Measurements from ENCODE around the gene HSPB9.

HSPB9 gene, protein sequence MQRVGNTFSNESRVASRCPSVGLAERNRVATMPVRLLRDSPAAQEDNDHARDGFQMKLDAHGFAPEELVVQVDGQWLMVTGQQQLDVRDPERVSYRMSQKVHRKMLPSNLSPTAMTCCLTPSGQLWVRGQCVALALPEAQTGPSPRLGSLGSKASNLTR

DNA sequence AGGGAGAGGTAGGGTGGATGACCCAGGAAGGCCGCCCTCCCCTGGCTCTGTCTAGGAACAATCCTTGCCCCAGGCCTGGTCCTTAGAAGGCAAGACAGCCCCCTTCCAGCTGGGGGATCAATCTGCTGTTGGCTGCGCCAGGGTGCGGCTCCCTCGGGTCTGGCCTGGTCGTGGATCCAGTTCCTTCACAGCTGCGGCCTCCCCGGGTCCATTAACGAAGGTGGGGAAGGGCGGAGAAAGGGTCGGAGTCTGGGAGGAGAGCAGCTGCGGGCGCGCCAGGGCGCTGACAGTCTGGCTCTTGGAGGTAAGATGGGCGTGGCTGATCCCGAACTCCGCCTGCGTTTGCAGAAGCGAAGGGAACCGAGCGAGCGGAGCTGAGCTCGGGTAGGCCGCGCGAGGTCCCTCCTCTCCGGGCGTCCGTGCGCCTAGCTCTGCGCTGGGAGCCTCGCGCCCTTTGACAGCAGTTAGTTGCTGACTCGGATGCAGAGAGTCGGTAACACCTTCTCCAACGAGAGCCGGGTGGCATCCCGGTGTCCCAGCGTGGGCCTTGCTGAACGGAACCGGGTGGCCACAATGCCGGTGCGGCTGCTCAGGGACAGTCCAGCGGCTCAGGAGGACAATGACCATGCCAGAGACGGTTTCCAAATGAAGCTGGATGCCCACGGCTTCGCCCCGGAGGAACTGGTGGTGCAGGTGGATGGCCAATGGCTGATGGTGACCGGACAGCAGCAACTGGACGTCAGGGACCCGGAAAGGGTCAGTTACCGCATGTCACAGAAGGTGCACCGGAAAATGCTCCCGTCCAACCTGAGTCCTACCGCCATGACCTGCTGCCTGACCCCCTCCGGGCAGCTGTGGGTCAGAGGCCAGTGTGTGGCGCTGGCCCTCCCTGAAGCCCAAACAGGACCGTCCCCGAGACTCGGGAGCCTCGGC, at the start of gene HSPB9:
Gene HSPB9, plus strand, starts transcription at position 434 of the 933 bp plus-strand sequence. Its CDS starts 47 bp downstream, at position 481.
- DNase-seq (ENCODE audit: low read depth in 2 of 2): no peak

DNA sequence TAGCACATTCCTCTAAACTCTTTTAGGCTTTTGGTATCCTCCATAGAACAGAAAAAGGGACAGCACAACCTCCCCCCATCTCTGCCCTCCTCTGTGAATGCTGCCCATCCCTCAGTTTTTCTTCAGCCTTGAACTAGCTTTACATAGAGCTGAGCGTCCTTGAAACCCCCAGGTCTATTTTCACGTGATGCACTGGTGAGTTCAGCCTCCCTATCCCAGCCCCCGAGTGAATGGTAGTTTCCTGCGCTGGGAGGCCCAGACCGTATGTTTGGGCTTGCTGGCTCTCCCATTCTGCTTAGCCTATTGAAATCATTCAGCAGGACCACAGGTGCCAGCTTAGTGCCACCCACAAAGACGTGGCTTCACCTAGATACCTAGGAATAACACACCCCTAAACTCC, 46.8 kb upstream of the HSPB9 start:
- DNase-seq (ENCODE audit: low read depth in 2 of 2): no peak

DNA sequence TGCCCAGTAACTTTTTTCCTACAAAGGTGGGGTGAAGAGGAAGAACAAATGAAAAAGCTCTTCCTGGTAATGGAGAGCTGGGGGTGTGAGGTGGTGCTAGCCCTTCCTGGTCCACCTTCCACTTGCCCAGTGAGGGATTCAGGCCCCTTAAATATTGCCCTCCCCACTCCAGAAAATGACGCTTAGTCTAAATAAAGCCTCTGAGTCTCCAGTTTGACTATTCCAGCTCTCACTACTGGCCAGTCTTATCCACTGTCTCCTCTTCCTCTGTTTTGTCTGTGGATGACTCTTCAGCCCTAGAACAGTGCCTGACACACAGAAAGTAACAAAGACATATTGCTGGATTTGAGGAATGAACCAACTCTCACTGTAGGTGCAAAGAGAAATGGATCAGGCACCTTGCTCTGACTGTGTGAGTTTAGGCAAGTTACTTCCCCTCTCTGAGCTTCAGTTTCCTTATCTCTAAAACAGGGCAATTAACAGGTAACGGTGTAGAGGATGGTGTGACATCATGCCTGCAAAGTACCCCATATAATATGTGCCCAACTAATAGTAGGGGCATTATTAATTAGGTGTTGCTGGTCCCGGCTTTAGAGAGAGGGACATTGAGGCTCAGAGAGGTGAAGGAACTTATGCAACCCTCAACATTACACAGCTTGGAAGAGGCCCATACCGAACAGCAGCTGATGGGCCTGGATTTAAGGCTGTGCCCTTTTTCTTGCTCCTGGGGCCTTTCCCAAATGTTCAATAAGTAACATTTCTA, 45.6 kb upstream of the HSPB9 start:
- no peak for DNase-seq (ENCODE audit: low read depth in 2 of 2)

DNA sequence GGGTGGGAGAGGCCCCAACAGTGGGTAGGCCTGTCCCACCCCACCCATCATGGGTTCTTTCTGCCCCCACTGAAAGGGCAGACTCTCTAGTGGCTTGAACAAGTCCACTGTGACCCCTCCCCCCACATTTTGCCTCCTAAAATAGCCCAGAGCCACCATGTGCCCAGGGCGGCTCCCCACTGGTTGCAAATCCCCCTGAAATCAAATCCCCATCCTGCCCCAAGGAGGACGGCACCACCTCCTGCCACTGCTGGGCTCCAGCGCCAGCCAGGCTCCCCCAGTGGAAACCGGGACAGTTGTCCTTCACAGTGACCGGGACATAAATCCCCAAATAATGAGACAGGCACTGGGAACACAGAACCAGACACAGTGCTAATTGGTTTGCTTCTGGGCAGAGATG, 44.8 kb upstream of the HSPB9 start:
- no peak for DNase-seq (ENCODE audit: low read depth in 2 of 2)

DNA sequence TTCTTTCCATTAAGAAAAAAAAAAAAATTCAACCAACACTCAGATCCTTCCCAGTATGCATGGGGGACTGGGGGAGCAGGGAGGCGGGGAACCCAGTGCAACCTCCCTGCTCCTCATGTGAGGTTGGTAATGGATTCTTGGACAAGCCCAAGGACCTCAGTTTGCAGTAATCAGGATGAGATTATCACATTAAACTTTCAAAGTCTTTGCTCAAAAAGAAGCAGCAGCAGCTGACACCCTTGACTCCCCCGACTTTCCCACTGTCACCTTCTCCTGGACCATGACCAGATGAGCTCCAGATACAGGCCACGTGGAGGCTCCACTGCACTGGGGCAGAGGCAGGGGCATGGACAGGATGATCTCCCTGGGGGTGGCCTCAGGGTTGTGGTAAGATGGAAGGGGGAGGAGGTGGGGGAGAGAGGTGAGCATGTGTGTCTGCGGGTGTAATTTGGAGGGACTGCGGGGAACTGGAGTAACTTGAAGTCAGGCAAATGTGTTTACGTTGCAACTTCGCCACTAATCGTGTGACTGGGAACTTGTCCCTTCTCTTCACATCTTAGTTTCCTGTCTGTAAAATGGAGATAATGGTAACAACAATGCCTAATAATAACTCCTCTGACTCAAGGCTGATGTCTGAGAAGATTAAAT, 44.1 kb upstream of the HSPB9 start:
- no peak for DNase-seq (ENCODE audit: low read depth in 2 of 2)

DNA sequence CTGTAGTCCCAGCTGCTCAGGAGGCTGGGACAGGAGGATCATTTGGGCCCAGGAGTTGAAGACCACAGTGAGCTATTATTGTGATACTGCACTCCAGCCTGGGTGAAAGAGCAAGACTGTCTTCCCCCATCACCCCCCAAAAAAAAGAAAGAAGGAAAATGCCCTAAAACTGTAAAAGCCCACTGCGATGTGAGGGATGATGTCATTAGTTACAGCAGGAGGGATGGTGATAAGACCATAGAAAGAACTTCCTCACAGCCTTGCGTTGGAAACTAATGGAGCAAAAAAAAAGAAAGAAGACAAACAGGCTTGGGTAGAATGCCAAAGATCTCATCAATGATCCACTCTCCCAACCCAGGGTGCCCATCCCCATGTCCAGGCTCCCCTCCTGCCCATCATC, 43.1 kb upstream of the HSPB9 start:
- no peak for DNase-seq (ENCODE audit: low read depth in 2 of 2)

DNA sequence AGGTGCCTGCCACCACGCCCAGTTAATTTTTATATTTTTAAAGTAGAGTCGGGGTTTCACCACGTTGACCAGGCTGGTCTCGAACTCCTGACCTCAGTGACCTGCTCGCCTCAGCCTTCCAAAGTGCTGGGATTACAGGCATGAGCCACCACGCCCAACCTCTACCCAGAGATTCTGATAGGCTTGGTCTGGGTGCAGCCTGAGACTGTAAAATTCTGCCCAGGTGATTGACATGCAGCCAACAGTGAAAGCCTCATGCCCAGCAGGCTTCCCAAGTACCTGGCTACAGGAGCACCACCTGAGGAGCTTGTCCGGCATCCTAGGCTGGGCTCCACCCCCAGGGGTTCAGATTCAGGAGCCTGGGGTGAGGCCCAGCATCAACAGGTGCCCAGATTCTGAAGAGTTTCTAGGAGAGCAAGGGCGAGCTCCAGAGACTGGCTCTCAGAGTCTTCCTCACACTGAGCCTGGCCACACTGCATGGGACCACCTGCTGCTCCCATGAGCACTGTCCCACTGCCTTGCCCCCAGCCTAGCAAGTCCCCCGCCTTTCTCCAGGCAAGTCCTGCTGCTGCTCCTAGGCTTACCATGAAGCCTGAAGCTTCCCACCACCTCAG, 41.0 kb upstream of the HSPB9 start:
- no peak for DNase-seq (ENCODE audit: low read depth in 2 of 2)

DNA sequence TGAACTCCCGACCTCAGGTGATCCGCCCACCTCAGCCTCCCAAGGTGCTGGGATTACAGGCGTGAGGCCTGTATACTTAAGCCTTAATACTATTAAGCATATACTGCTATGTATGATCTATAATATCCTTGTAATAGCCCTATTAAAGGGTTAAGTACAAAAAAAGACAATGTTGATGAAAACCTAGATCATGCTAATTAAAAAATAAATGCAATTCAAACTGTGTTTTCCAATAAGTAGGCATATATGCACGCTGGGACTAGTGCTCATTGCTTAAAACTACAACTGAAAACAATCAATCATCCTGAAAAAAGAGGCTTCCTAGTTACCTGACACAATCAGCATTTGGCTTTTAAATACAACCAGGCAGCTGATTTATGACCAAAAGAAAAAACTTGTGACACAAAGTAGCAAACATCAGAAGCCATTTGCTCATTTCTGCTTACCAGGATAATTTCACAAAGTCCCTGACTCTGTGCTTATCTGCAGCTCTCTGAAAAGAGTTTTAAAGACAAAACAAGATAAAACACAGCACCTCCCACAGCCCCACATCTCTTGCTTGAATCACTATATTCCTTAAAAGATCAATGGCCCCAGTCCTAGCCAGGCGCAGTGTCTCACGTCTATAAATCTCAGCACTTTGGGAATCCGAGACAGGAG, 35.4 kb upstream of the HSPB9 start:
- DNase-seq (ENCODE audit: low read depth in 2 of 2): no peak

DNA sequence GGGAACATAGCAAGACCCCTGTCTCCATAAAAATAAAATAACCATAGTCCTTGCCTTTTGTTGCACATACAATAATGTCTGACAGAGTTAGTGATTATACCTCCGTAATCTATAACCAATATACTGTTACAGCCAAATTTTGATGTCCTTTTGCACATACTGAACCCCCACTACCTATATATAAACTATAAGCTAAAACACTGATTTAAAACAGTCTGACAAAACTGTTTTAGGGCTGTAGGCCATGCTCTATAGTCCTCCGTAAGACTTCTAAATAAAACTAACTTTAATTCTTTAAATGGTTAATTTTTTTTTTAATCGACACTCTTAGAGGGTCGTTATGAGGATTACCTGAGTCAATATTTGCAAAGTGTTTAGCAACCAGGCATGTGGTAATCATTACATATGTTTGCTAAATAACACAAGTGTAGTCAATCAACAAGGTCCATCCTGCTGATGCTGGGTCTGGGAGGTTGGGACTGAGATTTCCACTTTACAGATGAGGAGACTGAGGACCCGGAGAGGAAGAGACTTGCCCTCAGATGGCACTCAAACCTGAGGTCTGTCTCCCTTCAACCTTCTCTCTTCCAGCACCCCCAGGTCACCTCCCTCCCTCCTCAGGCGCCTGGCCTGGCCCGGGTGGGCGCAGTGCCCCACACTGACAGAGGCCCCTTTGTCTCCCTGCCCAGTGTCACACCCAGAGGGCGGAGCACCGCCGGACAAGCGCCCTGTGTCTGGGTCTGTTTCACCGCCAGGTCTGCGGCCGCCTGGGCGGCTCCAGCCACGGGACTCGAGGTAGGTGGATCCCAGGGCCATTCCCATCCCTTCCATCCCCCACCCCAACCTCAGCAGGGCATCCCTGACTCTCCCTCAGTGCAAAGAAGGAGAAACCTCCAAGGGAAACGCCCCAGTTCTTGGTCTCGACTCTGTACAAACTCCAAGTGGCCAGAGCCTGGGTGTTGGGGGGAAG, 34.6 kb upstream of the HSPB9 start:
- no peak for DNase-seq (ENCODE audit: low read depth in 2 of 2)

DNA sequence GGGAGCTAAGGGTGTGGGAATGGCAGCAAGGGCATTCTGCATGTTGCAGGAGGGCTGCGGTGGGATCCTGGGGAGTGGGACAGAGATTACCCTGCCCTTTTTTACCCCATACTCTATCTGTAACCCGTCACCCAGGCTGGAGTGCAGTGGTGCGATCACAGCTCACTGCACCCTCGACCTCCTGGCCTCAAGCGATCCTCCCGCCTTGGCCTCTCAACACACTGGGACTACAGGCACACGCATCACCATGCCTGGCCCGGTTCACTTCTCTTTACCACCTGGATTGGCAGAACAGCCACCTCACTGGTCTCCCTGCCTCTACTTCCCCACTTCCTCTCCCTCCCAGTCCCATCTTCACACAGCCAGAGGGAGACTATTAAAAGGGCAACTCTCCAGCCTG, 33.9 kb upstream of the HSPB9 start:
- no peak for DNase-seq (ENCODE audit: low read depth in 2 of 2)

DNA sequence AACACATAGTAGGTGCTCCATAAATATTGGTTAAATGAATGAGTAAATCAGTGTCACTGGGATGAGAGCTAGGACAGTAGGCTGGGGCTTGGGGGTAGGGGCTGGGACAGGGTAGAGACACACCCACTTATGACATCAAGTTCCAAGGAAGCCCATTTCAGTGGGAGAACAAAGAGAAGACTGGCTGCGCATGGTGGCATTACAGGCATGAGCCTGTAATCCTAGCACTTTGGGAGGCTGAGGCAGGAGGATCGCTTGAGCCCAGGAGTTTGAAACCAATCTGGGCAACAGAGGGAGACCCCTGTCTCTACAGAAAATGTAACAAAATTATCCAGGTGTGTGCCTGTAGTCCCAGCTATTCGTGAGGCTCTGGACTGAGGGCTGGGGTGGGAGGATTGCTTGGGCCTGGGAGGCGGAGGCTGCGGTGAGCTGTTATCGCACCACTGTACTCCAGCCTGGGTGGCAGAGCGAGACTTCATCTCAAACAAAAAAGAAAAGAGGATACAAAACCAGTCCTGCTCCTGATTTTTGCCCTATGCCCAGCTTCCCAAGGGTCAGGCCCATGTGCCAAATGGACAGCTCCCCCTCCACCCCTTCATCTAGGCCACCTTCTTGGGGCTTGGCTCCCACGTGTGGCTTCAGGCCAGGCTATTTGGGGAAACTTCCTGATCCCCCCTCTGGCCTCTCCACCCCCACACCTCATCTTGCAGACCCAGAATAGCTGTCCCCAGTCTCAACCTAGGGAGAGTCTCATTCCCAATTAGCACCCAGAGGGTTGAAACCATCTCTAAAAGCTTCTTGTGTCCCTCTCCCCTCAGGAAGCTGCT, 31.4 kb upstream of the HSPB9 start:
- no peak for DNase-seq (ENCODE audit: low read depth in 2 of 2)

DNA sequence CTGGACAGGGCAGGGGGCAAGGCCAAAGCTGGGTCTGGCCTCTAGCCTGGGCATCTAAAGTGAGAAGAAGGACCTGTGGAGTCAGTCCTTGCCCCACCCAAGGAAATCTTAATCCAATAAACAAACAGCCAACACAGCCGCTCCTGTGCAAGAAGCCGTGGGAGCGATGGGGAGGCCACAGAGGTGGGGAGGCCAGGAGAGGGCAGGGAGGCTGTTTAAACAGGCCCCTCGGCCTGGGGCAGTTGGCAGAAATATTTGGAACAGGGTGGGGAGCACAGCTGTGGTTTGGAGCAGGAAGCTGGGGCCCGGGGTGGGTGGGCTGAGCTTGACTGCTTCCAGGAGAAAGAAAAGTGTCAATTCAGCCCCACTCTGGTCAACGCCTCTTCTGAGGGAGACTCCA, 29.7 kb upstream of the HSPB9 start:
- no peak for DNase-seq (ENCODE audit: low read depth in 2 of 2)

DNA sequence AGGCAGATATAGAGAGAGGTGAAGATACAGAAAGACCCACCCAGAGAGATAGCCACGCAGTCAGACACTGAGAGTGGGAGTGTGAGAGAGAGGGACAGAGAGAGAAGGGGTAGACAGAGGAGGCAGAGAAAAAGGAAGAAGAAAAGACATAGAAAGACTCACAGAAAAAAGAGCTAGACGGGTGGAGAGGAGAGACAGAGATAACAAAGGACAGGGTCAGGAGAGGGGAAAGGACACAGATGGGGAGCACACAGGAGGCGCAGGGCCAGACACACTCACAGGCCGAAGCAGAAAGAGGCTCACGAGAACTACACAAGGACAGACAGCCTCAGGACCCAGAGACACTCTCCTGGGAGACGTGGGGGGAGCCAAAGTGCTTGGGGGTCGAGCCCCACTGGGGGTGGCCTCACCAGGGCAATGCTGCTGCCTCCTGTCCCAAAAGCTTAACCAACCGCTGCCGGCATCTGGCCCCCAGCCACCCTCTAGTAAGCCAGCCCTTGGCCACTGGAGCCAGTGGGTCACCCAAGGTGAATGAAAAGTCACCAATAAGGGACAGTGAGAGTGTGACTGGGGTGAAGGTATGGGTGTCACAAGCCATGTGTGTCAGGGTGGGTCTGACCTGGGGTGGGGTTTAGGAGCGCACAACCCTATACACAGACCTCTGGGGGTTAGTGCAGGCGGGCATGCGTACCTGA, 28.1 kb upstream of the HSPB9 start:
- no peak for DNase-seq (ENCODE audit: low read depth in 2 of 2)

DNA sequence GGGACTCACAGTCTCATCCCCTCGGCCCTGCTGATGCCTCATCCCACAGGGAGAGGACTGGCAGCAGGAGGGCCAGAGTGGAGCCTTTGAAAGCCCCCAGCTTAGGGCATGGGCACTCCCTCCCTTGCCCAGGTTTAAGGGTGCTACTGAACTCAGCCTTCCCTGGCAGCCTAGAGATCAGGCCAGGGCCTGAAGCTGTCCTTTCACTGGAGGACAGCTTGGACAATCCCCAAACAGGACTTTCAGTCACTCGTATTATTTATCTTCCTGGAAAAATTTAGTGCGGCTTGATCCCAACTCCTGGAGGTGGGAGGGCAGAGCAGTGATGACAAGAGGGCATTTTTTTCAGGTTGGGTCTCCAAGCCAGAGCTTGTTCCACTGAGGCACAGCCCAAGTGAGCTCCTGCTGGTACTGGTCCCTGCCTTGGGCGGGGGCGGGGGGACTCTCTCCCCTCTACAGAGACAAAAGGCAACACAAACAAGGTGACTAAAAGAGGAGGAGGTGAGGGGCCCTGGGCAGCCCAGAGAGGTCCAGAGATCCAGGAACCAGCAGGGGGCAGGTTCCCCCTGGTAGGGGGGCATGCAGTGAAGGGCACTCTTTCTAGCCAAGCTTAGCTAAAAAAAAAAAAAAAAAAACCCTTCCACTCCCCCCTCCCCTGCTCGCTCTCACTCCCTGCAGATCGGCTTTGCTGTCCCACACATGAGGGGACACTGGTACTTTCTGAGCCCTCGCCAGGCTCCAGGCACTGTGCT, 26.1 kb upstream of the HSPB9 start:
- DNase-seq (ENCODE audit: low read depth in 2 of 2): no peak

DNA sequence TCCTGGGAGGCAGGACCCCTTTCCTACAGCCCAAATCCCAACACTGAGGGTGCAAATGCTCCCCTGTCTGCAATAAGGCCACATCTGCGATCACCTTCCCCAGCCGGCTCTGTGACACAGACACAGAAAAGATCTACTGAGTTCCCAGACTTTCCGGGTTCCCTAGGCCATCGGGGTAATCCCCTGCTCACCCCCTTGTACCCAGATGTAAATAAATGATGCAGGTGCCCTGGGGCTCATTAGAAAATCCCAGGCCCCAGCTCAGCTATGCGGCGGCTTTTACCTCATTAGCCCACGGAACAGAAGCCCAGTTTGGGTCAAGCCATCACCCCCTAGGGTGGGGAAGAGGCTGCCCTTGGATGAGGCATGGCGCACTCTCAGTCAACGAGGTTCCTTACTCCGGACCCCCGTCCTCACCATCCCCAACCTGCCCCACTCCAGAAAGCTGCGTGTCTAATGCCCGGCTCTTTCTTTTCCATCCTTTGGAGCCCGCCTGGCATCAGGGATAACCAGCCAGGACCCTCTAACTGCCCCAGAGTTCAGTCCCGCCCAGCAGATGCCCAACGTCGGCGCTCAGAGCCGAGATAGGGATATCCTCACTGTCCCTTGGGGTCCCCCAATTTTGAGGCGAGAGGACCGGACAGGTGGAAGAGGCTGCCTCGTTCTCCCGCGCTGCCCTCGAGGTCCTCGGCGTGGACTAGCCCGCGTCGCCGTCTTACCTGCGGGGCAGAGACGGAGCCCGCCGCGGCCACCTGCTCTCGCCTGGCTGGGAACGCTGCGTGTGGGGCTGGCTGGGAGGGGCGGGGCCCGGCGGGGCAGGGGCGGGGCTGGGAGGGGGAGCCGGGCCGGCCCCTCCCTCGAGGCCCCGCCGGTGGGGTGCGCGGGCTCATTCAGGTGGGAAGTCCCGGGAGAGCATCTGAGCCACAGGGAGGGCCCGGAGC, 24.6 kb upstream of the HSPB9 start, which contains the start of gene ZNF385C:
Gene ZNF385C, minus strand, starts transcription at position 783 of the 941 bp plus-strand sequence. CDS start 35,417 bp downstream, outside the sequence.
- no peak for DNase-seq (ENCODE audit: low read depth in 2 of 2)

DNA sequence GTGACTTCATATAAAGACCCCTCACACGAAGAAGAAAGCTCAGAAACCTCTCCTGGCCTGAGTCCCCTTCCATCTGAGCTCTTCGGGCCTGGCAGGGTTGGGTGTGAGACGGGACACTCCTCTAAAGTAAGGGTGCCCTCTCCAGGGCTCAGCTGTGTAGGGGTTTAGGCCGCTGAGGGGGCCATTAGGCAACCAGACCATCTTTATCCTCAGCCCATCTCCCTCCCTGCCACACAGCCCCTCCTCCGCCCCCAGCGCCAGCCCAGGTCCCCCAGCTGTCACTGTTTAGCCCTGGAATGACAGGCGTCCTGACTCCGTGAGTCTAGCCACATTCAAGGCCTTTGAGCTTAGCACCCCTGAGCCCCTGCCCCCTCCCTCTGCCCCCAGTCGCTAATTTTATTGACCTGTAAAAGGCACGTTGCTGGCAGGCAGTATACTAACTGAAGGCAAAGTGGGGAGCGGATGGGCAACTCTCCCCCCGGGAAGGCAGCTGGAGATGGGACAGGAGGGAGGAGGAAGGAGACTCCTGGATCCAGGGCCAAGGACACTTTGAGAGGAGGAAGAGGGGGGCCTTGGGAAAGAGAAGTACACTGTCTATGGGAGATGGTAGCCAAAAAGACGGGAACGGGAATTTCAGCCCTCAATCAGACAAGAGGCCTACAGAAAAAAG, 23.7 kb upstream of the HSPB9 start:
- DNase-seq (ENCODE audit: low read depth in 2 of 2): no peak

All from stimulated activated CD8-positive, alpha-beta memory T cell treated with anti-CD3 and anti-CD28 coated beads, Interleukin-7, amount 100 ng/mL, for 1 hour (primary cell).